GM12873 (cell line): ENCODE measurements around the gene PPP4C.

ENCODE experiments used
- CTCF ChIP-seq: IDR thresholded peaks from 2 replicates; pipeline ENCODE4 v1.5.1; 2012; ENCODE audit warnings: low read depth, mild to moderate bottlenecking, moderate library complexity, low read length, control low read depth; ENCODE audit not compliant: insufficient read depth; ENCODE audit errors: missing control alignments

Gene PPP4C

GRCh38 chr16:30076276-30076791, 540 bp downstream of the PPP4C start:
- no peak for TF ChIP-seq CTCF

GRCh38 chr16:30077656-30078055, 1.9 kb downstream of the PPP4C start:
- TF ChIP-seq CTCF: no peak

GRCh38 chr16:30078744-30079143, 3.0 kb downstream of the PPP4C start:
- TF ChIP-seq CTCF: no peak

GRCh38 chr16:30079480-30079879, 3.7 kb downstream of the PPP4C start:
- TF ChIP-seq CTCF: no peak

GRCh38 chr16:30082545-30083090, 6.8 kb downstream of the PPP4C start:
- TF ChIP-seq CTCF: peak; percentile 26

- TF ChIP-seq CTCF: no peak
Observed at GRCh38 chr16:30083216-30084055, 7.6 kb downstream of the PPP4C start.

- TF ChIP-seq CTCF: no peak
Observed at GRCh38 chr16:30084096-30084815, 8.5 kb downstream of the PPP4C start.
